ENCODE data around the gene STK39.
A peak's percentile ranks its signal among the peaks of the same experiment; 100 is the strongest.
"Not testable (repeated sequence)": the region's sequence is repeated elsewhere in the genome, so short reads cannot be mapped to it uniquely, and the experiment has no call there.

The STK39 gene

GRCh38 chr2:168135630-168136029 is 111.8 kb downstream of the STK39 start:
- DNase-seq (ENCODE audit: low spot score): no peak

GRCh38 chr2:168135121-168135520 is 112.3 kb downstream of the STK39 start:
- no peak for DNase-seq (ENCODE audit: low spot score)

GRCh38 chr2:168134485-168134884 is 112.9 kb downstream of the STK39 start:
- DNase-seq (ENCODE audit: low spot score): no peak

GRCh38 chr2:168132389-168132788 is 115.0 kb downstream of the STK39 start:
- DNase-seq (ENCODE audit: low spot score): no peak

- DNase-seq (ENCODE audit: low spot score): no peak
Measured at GRCh38 chr2:168130346-168130745, 117.0 kb downstream of the STK39 start.

- no peak for DNase-seq (ENCODE audit: low spot score)
Measured at GRCh38 chr2:168127371-168127770, 120.0 kb downstream of the STK39 start.

- not testable (repeated sequence) for DNase-seq (ENCODE audit: low spot score)
Measured at GRCh38 chr2:168122210-168122609, 125.2 kb downstream of the STK39 start.

- DNase-seq (ENCODE audit: low spot score): no peak
Measured at GRCh38 chr2:168120730-168121129, 126.7 kb downstream of the STK39 start.

GRCh38 chr2:168120310-168120709 is 127.1 kb downstream of the STK39 start:
- no peak for DNase-seq (ENCODE audit: low spot score)

- peak; percentile 58 for DNase-seq (ENCODE audit: low spot score)
Measured at GRCh38 chr2:168119515-168120141, 127.8 kb downstream of the STK39 start.

GRCh38 chr2:168118733-168119514 is 128.5 kb downstream of the STK39 start:
- DNase-seq (ENCODE audit: low spot score): peak; percentile 68

- no peak for DNase-seq (ENCODE audit: low spot score)
Measured at GRCh38 chr2:168116448-168116847, 130.9 kb downstream of the STK39 start.

- DNase-seq (ENCODE audit: low spot score): no peak
Measured at GRCh38 chr2:168114619-168115018, 132.8 kb downstream of the STK39 start.

- DNase-seq (ENCODE audit: low spot score): no peak
Measured at GRCh38 chr2:168114040-168114439, 133.4 kb downstream of the STK39 start.

GRCh38 chr2:168107322-168107721 is 140.1 kb downstream of the STK39 start:
- DNase-seq (ENCODE audit: low spot score): no peak

GRCh38 chr2:168105127-168105683 is 142.2 kb downstream of the STK39 start:
- DNase-seq (ENCODE audit: low spot score): no peak

- DNase-seq (ENCODE audit: low spot score): no peak
Measured at GRCh38 chr2:168097431-168097830, 150.0 kb downstream of the STK39 start.

- DNase-seq (ENCODE audit: low spot score): no peak
Measured at GRCh38 chr2:168096158-168096557, 151.2 kb downstream of the STK39 start.

GRCh38 chr2:168091986-168092385 is 155.4 kb downstream of the STK39 start:
- DNase-seq (ENCODE audit: low spot score): no peak

- no peak for DNase-seq (ENCODE audit: low spot score)
Measured at GRCh38 chr2:168090366-168091135, 156.8 kb downstream of the STK39 start.

GRCh38 chr2:168089200-168089599 is 158.2 kb downstream of the STK39 start:
- DNase-seq (ENCODE audit: low spot score): no peak

- no peak for DNase-seq (ENCODE audit: low spot score)
Measured at GRCh38 chr2:168087401-168087800, 160.0 kb downstream of the STK39 start.

GRCh38 chr2:168086851-168087250 is 160.5 kb downstream of the STK39 start:
- DNase-seq (ENCODE audit: low spot score): no peak

Data from CD4-positive, alpha-beta T cell treated with Interleukin-2 at 100 ng/mL for 4 hours (primary cell).